Stimulated activated CD4-positive, alpha-beta T cell treated with anti-CD3 and anti-CD28 coated beads, Interleukin-15, amount 100 ng/mL, for 24 hours (primary cell): ENCODE measurements around the gene PRDX5.
"Not testable (repeated sequence)": the region's sequence is repeated elsewhere in the genome, so short reads cannot be mapped to it uniquely, and the experiment has no call there.

ENCODE experiments used
- DNase-seq: peaks from one replicate; pipeline ENCODE4 v3.0.0-alpha.2; 2020

PRDX5 gene

DNA sequence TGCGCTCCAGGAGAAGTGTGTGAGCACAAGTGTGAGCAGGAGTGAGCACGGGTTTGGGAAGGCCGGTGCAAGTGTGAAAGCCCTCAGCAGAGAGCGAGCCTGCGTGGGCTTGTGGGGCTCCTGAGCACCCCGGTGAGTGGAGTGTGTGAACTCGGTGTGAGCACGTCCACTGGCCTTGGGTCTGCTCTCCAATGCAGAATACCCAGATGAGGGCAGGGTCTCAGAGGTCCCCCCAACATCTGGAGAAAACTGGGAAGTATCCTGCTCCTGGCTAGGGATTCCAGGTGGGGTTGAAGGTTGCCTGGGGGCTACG lies 11.4 kb upstream of the PRDX5 start:
- no peak for DNase-seq

DNA sequence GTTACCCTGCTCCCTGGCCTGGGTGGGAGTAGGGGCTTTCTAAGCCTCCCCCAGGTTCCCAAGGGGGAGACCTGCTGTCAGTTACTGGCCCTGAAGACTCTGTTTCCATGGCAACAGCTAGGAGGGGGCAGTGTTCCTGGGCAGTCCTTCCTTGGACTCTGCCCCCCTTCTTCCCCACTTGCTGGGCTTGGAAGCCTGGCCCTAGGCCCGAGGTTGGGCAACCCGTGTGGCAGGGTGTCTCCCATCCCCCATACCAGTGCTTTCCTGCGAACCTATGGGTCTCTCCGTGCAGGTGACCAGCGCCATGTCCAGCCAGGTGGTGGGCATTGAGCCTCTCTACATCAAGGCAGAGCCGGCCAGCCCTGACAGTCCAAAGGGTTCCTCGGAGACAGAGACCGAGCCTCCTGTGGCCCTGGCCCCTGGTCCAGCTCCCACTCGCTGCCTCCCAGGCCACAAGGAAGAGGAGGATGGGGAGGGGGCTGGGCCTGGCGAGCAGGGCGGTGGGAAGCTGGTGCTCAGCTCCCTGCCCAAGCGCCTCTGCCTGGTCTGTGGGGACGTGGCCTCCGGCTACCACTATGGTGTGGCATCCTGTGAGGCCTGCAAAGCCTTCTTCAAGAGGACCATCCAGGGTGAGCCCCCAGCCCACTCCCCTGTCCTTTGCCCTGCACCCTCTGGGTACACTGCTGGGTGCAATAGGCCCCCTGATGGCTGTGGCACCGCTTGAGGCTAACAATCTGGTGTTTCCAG lies 10.9 kb upstream of the PRDX5 start:
- DNase-seq = no peak

DNA sequence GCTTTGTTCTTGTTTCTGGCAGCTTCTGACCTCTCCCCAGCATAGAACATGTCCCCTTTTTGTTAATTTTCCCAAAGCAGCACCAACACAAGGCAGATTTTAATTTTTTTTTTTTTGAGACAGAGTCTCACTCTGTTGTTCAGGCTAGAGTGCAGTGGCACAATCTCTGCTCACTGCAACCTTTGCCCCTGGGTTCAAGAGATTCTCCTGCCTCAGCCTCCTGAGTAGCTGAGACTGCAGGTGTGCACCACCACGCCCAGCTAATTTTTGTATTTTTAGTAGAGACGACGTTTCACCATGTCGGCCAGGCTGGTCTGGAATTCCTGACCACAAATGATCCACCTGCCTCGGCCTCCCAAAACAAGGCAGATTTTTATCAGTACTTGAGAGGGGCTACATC lies 10.1 kb upstream of the PRDX5 start:
- not testable (repeated sequence) for DNase-seq

DNA sequence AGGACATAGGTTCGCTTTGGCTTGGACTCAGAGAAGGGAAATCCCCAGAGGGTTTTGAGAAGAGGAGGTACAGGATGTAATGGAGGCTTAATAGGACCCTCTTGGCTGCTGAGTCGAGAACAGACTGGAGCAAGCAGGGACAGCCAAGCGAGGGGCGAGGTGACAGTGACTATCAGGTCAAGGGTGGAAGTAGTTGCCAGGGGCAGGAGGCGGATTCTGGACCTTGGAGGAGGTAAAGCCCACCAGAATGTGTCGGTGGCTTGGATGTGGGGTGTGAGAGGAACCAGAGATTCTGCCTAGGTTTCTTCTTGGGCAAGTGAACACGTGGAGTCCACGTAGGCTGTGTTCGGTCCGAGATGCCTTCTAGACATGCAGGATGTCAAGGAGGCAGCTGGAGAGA lies 5.0 kb upstream of the PRDX5 start:
- no peak for DNase-seq

DNA sequence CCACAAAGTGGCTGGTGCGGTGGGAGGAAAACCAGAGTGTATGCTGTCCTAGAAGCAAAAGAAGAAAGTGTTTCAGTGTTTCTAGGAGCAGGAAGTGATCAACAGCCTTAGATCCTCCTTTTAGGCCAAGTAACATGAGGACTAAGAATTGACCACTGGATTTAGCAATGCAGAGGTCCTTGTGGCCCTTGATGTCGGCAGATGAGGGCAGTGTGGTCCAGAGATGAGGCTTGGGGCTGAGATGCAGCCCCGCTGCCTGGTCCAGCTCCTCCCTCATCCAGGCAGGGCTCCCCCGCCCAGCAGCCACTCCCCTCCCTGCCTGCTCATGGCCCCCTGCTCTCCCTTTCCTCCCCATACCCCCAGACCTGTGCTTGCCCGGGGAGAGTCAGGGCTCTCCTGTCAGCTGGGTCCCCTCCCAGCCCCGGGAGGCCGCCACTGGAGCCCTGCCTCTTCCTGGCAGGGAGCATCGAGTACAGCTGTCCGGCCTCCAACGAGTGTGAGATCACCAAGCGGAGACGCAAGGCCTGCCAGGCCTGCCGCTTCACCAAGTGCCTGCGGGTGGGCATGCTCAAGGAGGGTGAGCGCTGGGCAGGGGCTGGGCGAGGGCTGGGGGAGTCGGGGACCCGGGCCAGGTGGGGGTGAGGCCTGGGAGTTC lies 4.3 kb upstream of the PRDX5 start:
- no peak for DNase-seq

DNA sequence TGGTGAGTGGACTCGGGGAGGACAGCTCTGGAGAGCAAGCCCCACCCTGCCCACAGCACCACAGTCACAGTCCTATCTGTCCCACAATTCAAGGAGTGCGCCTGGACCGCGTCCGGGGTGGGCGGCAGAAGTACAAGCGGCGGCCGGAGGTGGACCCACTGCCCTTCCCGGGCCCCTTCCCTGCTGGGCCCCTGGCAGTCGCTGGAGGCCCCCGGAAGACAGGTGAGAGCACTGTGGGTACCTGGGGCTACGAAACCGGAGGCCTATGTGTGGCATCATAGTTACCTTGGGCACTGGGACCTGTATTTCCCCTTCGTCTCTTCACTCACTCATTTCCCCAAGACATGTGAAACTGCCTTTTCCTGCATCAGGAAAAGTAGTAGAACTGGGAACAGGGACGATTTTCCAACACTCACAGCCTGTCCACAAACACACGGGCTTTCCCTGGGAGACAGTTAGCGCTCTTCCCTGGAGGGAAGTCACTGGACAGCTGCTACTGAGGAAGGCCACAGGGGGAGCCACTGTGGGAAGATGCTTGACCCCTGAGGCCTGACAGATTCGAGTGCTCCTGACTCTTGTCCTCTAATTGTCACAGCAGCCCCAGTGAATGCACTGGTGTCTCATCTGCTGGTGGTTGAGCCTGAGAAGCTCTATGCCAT lies 3.6 kb upstream of the PRDX5 start:
- DNase-seq = no peak

DNA sequence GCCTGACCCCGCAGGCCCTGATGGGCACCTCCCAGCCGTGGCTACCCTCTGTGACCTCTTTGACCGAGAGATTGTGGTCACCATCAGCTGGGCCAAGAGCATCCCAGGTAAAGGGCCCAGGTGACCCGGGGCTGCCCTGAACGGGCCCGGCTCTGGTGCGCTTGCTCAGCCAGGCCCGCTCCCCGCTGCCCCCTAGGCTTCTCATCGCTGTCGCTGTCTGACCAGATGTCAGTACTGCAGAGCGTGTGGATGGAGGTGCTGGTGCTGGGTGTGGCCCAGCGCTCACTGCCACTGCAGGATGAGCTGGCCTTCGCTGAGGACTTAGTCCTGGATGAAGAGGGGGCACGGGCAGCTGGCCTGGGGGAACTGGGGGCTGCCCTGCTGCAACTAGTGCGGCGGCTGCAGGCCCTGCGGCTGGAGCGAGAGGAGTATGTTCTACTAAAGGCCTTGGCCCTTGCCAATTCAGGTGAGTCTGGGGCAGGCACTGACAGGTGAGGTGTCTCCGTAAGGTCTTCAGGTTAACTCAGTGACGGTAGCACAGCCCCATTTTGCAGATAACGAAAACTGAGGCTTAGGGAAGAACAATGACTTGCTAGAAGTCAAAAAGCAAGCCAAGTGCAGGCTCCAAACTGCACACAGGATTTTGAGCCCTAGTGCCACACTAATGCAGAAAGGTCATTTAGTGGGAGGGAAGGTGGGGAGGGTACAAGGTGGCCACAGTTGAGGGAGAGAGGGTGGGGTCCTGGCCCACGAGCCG lies 2.9 kb upstream of the PRDX5 start:
- no peak for DNase-seq

DNA sequence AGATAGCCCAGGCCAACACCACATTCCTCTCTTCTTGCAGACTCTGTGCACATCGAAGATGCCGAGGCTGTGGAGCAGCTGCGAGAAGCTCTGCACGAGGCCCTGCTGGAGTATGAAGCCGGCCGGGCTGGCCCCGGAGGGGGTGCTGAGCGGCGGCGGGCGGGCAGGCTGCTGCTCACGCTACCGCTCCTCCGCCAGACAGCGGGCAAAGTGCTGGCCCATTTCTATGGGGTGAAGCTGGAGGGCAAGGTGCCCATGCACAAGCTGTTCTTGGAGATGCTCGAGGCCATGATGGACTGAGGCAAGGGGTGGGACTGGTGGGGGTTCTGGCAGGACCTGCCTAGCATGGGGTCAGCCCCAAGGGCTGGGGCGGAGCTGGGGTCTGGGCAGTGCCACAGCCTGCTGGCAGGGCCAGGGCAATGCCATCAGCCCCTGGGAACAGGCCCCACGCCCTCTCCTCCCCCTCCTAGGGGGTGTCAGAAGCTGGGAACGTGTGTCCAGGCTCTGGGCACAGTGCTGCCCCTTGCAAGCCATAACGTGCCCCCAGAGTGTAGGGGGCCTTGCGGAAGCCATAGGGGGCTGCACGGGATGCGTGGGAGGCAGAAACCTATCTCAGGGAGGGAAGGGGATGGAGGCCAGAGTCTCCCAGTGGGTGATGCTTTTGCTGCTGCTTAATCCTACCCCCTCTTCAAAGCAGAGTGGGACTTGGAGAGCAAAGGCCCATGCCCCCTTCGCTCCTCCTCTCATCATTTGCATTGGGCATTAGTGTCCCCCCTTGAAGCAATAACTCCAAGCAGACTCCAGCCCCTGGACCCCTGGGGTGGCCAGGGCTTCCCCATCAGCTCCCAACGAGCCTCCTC lies 2.0 kb upstream of the PRDX5 start:
- DNase-seq = not testable (repeated sequence)

DNA sequence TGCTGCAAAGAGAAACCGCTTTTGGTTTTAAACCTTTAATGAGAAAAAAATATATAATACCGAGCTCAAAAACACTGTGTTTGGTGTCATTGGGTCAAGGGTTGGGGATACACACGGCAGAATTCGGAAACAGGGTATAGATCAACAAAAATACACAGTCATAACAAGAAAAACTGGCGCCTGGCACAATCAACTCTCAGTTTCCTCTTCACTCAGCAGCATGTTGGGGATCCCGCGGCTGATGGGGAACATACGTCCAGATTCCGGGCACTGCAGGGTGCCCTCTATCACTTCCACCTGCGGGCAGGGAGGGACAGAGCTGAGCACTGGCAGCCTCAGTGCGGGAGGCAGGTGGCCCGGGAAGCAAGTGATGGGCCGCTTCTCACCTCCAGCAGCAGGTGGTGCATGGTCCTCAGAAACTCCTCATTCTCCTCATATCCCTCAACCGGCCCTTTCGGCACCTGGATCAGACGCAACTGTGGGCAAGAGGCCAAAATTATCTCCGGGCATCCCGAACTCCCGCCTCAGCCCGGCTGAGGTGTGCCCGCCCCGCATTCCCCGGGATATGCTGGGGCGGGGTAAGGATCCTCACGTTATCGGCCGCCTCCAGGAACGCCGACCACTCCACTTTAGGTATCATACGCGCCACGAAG lies 1.1 kb upstream of the PRDX5 start:
- DNase-seq = peak; percentile 54

DNA sequence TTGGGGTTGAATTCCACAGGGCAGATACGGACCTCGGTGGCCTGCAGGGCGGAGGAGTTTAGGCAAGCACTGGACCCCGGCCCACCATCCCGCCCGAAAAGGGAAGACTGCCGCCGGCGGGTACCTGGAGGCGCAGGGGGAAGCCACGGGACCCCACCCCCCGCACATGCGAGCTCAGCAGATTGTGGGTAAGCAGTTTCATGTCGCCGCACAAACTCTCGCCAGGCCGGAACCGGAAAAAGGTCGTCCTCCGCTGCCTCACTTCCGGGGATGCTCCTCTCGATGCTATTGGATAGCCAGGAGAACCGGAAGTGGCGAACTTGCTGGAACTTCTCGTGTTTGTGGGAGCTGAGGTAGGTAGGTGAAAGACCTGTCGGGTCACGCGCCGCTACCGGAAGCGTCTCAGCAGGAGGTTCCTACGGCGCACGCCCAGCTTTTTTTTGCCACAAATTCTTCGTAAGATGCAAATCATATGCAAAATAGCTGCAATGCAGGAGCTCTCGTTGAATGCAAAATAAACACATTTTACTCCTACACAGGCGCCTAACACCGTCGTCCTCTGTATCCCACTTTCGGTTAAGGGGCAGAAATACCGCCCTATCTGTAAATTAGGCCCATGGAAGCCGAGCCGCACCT lies 478 bp upstream of the PRDX5 start, which contains the start of gene TRMT112:
TRMT112 (minus strand) TSS at position 235 of the 636 bp plus-strand sequence; CDS start at position 202, 33 bp downstream.
- DNase-seq = peak; percentile 98

DNA sequence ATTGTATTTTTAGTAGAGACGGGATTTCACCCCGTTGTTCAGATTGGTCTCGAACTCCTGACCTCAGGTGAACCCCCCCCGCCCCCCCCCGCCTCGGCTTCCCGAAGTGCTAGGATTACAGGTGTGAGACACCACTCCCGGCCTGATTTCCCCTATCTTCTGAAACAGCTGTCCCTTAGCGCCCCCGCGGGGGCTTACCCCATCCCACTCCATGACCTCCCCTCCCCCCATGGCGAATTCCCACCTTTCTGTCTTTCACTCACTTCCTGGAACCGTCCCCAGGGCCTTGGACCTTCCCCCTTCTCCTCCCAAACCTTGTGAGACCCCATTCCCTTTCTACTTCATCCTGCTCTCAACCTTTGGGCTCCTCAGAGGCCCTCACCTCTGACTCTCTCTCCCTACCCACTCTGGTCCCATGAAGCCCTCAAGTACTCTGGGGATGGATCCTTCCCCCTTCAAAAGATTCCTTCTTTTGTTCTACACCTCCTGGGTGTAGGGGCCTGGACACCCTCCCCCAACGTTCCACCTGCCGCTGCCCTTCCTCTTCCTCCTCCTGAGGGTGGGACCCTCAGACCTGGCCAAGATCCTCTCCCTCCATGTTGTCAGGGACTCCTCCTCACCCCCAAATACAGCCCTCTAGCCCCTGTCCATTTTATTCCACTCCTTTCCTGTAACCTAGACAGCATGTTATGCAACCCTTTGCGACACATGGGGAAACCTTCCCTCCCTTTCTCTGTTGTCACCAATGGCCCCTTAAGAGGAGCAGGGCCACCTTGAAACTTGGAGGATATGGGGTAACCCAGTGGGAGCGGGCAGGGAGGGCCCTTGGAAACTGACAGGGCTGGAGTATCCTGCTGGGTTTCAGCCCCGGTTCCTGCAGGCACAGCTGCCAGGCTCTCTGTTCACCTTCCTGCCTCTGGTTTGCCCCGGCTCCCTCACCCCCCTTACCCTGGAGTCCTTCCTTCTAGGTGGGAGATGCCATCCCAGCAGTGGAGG lies 1.1 kb downstream of the PRDX5 start:
- DNase-seq = no peak

DNA sequence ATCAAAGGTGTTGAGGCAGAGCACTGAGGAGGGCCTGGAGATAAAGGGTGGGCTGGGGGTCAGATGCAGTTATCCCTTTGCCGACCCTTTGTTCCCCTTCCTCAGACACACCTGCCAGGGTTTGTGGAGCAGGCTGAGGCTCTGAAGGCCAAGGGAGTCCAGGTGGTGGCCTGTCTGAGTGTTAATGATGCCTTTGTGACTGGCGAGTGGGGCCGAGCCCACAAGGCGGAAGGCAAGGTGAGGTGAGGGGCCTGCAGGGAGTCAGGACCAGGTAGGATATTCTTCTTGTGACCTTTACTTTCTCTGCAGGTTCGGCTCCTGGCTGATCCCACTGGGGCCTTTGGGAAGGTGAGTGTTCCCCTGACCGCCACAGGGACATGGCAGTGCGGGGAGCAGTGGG lies 2.6 kb downstream of the PRDX5 start:
- DNase-seq = no peak

DNA sequence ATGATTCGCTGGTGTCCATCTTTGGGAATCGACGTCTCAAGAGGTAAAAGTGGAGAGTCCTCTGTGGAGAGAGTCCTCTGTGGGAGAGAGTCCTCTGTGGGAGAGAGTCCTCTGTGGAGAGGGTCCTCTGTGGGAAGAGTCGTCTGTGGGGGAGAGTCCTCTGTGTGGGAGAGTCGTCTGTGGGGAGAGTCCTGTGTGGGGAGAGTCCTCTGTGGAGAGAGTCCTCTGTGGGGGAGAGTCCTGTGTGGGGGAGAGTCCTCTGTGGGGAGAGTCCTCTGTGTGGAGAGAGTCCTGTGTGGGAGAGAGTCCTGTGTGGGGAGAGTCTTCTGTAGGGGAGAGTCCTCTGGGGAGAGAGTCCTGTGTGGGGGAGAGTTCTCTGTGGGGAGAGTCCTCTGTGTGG lies 3.1 kb downstream of the PRDX5 start:
- DNase-seq = no peak

DNA sequence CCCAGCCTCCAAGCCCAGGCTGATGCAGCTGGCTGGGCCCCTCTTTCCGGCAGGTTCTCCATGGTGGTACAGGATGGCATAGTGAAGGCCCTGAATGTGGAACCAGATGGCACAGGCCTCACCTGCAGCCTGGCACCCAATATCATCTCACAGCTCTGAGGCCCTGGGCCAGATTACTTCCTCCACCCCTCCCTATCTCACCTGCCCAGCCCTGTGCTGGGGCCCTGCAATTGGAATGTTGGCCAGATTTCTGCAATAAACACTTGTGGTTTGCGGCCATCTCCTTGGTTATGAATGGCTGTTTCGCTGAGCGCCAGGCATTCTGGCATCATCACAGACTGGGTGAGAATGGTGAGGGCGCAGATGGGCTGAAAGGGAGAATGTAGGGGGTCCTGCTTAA lies 3.6 kb downstream of the PRDX5 start:
- no peak for DNase-seq

DNA sequence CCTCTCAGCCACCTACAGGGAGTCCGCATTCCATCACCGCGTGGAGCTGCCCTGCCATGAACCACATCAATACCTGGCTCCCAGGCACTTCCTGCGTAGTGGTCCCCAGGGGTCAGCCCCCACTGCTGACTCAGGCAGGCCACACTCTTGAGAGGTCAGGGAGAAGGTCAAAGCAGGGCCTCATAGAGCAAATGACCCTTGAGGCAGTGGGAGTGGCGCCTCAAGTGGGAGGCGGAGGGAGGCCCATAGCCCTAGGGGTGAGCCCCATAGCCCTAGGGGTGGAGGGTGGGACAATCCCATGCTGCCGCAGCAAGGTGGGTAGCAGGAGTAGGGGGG lies 5.0 kb downstream of the PRDX5 start:
- DNase-seq = no peak

DNA sequence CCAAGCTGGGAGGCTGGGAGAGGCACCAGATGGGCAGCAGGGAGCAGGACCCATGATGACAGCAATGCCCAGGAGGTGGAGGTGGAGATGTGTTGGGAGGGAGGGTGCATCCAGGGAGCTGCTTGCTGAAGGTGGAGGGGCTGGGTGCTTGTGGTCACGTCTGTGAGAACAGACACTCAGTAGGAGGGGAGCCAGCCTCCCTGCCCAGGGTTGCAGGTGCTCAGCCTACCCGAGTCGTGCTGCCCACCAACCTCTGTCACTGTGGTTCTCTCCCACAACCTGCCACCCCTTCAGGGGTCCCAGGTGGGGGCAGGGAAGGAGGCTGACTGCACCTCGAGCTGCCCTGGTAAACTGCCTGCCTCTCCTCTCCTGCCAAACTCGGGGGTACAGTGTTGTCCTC lies 5.5 kb downstream of the PRDX5 start:
- no peak for DNase-seq

DNA sequence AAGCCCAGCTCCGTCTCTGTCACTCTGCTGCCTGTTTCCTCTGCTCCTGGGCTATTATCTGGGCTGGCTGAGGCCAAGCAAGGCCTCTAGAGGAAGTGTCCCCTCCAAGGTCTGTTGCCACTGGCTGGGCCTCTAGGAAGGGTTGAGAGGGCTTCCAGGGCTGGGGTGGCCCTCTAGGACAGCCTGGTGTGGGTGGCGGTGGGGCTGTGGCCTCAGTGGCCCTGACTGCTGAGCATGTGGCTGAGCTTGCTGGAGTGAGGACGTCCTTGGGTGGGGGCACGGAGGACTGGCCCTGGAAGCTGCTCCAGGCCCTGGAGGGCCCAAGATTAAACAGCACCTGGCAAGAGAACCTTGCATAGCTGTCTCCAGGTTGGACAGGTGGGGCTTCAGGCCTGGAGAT lies 6.1 kb downstream of the PRDX5 start:
- not testable (repeated sequence) for DNase-seq

DNA sequence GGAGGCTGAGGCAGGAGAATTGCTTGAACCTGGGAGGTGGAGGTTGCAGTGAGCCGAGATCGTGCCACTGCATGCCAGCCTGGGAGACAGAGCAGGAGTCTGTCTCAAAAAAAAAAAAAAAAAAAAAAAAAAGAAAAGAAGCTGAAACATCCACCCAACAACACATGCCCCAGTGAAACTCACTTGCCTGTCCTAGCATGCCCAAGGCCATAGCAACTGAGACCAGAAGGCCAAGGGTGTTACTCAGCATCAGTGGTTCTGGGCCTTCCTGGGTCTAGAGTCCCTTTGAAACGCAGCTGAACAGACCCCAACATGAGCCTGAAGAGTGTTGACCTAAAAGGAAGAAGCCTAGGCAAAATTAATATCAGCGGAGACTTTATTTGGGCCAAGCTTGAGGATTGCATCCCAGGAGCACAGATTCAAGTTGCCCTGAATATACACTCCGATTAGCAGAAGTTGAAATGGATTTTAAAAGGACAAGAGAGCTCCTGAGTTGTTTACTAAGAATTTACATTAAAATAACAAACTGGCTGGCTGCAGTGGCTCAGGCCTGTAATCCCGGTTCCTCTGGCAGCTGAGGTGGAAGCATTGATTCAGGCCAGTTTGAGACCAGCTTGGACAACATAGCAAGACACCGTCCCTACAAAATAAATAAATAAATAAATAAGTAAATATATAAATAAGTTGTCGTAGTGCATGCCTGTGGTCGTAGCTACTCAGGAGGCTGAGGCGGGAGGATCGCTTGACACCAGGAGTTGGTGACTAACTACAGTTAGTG lies 7.0 kb downstream of the PRDX5 start:
- DNase-seq = no peak

DNA sequence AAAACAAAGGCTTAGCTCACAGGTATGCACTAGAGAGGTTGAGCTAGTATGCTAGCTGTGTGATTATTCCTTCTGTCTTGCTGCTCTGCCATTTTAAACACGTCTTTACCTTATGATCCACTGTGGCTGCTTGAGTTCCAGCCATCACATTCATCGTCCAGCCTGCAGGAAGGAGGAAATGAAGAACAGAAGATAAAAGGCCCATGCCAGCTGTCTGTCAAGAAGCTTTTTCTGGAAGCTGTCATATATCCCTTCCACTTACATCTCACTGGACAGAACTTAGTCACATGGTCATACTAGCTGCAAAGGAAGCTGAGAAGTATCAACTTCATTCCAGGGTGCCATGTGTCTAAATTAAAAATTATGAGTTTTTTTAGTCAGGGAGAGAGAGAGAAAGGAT lies 9.5 kb downstream of the PRDX5 start:
- DNase-seq = no peak

DNA sequence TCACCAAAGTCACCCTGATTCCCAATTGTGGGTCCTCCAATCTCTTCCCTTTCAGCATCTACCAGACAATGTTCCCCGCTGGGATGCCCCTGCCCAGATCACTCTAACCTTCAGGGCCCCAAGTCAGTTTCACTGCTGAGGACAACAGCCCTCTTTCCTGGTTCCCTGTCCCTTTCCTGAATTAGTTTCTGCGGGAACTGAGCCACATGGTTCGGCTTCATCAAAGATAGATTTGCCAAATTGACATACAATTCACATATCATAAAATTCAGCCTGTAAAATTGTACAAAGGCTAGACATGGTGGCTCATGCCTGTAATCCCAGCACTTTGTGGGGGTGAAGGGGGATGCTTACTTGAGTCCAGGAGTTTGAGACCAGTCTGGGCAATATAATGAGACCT lies 10.1 kb downstream of the PRDX5 start:
- no peak for DNase-seq
